HG03135 (cell line): Measurements from ENCODE around the gene PARD3B.

Experiments
- ATAC-seq: cut with Tn5 transposase; IDR thresholded peaks from one replicate; pipeline ENCODE4 v1.9.1; 2021; ENCODE audit warnings: mild to moderate bottlenecking, moderate library complexity; ENCODE audit not compliant: unreplicated experiment

Gene PARD3B

GRCh38 chr2:205034034-205034433, 488.8 kb downstream of the PARD3B start:
- no peak for ATAC-seq

GRCh38 chr2:205040323-205040722, 495.0 kb downstream of the PARD3B start:
- ATAC-seq = no peak

- ATAC-seq = no peak
These were observed 496.3 kb downstream of the PARD3B start for GRCh38 chr2:205041472-205042130.

GRCh38 chr2:205043285-205043684, 498.0 kb downstream of the PARD3B start:
- ATAC-seq = no peak

GRCh38 chr2:205045706-205046105, 500.4 kb downstream of the PARD3B start:
- ATAC-seq = no peak

GRCh38 chr2:205047273-205047839, 502.1 kb downstream of the PARD3B start:
- no peak for ATAC-seq

- no peak for ATAC-seq
These were observed 506.1 kb downstream of the PARD3B start for GRCh38 chr2:205051417-205051816.

- no peak for ATAC-seq
These were observed 507.5 kb downstream of the PARD3B start for GRCh38 chr2:205052781-205053180.

GRCh38 chr2:205053827-205054410, 508.6 kb downstream of the PARD3B start:
- no peak for ATAC-seq

GRCh38 chr2:205054789-205055188, 509.5 kb downstream of the PARD3B start:
- no peak for ATAC-seq

- no peak for ATAC-seq
These were observed 510.0 kb downstream of the PARD3B start for GRCh38 chr2:205055251-205055650.

GRCh38 chr2:205056151-205056561, 510.9 kb downstream of the PARD3B start:
- no peak for ATAC-seq

- no peak for ATAC-seq
These were observed 513.1 kb downstream of the PARD3B start for GRCh38 chr2:205058409-205058808.

GRCh38 chr2:205060269-205060668, 515.0 kb downstream of the PARD3B start:
- no peak for ATAC-seq

GRCh38 chr2:205066081-205066480, 520.8 kb downstream of the PARD3B start:
- ATAC-seq = no peak

- no peak for ATAC-seq
These were observed 524.7 kb downstream of the PARD3B start for GRCh38 chr2:205069928-205070327.

GRCh38 chr2:205070889-205071288, 525.6 kb downstream of the PARD3B start:
- ATAC-seq = no peak

- no peak for ATAC-seq
These were observed 528.3 kb downstream of the PARD3B start for GRCh38 chr2:205073433-205074020.

GRCh38 chr2:205076405-205076804, 531.1 kb downstream of the PARD3B start:
- no peak for ATAC-seq

- no peak for ATAC-seq
These were observed 531.9 kb downstream of the PARD3B start for GRCh38 chr2:205077159-205077558.

- no peak for ATAC-seq
These were observed 533.5 kb downstream of the PARD3B start for GRCh38 chr2:205078762-205079161.

- ATAC-seq = no peak
These were observed 533.9 kb downstream of the PARD3B start for GRCh38 chr2:205079173-205079572.
